Measurements from ENCODE around the gene RRAS2. TPM values are rescaled to one million over a fixed set of nuclear protein-coding genes. Genes with fewer than 3 reads are reported as not detected.

Gene RRAS2
- total and polyA plus RNA-seq, 2 experiments from 2014 or later: 50.7 to 72.9 TPM

- Histone ChIP-seq H3K27me3 (no peaks in the 10 kb centered on the region), H3K79me2 (no peaks in the 10 kb centered on the region), H3K9me3 (ENCODE audit: low read depth) (no peaks in the 10 kb centered on the region), H2AFZ (no peak overlapping the region), H3K27ac (no peak overlapping the region), H3K36me3 (replicated peaks; ENCODE audit: insufficient read depth, low read depth) (no peaks in the 10 kb centered on the region), H3K4me2 (no peak overlapping the region), H4K20me1 (ENCODE audit: insufficient read depth, poor library complexity, severe bottlenecking) (no peaks in the 10 kb centered on the region), H3K4me1 (ENCODE audit: insufficient read depth) (peaks cover 21% of the 10 kb centered on the region), H3K9me2 (replicated peaks; ENCODE audit: insufficient read depth) (no peaks in the 10 kb centered on the region), H3K4me3 (no peak overlapping the region)
- no peak for DNase-seq (ENCODE audit: low spot score)
- no peak for TF ChIP-seq EZH2phosphoT487 (IDR thresholded peaks at IDR 0.05; ENCODE audit: low read depth, severe bottlenecking, unreplicated experiment)
- no peak for TF ChIP-seq EZH2 (IDR thresholded peaks at IDR 0.05; ENCODE audit: borderline replicate concordance)
- TF ChIP-seq, protein P1, sequence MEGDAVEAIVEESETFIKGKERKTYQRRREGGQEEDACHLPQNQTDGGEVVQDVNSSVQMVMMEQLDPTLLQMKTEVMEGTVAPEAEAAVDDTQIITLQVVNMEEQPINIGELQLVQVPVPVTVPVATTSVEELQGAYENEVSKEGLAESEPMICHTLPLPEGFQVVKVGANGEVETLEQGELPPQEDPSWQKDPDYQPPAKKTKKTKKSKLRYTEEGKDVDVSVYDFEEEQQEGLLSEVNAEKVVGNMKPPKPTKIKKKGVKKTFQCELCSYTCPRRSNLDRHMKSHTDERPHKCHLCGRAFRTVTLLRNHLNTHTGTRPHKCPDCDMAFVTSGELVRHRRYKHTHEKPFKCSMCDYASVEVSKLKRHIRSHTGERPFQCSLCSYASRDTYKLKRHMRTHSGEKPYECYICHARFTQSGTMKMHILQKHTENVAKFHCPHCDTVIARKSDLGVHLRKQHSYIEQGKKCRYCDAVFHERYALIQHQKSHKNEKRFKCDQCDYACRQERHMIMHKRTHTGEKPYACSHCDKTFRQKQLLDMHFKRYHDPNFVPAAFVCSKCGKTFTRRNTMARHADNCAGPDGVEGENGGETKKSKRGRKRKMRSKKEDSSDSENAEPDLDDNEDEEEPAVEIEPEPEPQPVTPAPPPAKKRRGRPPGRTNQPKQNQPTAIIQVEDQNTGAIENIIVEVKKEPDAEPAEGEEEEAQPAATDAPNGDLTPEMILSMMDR (IDR thresholded peaks at IDR 0.05; ENCODE audit: poor library complexity): no peak
- WGBS (ENCODE audit: low lambda C conversion rate, missing lambda C conversion rate): 100% methylated on average over 1 of the region's 1 CpG
Observed at GRCh38 chr11:14259878-14260277, 99.1 kb downstream of the RRAS2 start.

DNA sequence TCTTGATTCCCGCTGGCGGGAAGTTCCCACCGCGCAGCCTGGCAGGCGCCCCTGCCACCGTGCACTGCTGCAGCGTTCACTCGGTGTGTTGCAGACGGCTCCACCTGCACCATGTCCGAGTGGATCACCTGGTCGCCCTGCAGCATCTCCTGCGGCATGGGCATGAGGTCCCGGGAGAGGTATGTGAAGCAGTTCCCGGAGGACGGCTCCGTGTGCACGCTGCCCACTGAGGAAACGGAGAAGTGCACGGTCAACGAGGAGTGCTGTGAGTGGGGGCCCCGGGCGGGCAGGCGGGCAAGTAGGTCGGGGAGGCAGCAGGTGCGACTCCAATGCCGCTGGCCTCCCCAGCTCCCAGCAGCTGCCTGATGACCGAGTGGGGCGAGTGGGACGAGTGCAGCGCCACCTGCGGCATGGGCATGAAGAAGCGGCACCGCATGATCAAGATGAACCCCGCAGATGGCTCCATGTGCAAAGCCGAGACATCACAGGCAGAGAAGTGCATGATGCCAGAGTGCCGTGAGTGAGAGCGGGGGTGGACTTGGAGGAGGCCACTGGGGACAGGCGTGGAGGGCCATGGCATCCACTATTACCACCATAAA, 99.7 kb downstream of the RRAS2 start:
- 94% methylated on average over 38 of the region's 38 CpGs for WGBS (ENCODE audit: low lambda C conversion rate, missing lambda C conversion rate)
- TF ChIP-seq, protein P1 (IDR thresholded peaks at IDR 0.05; ENCODE audit: poor library complexity): no peak
- TF ChIP-seq EZH2phosphoT487 (IDR thresholded peaks at IDR 0.05; ENCODE audit: low read depth, severe bottlenecking, unreplicated experiment) (no peak), EZH2 (IDR thresholded peaks at IDR 0.05; ENCODE audit: borderline replicate concordance) (no peak)
- Histone ChIP-seq H3K4me1 (ENCODE audit: insufficient read depth) (peaks cover 21% of the 10 kb centered on the region), H3K4me3 (no peak overlapping the region), H3K27me3 (no peaks in the 10 kb centered on the region), H4K20me1 (ENCODE audit: insufficient read depth, poor library complexity, severe bottlenecking) (no peaks in the 10 kb centered on the region), H2AFZ (no peak overlapping the region), H3K9me3 (ENCODE audit: low read depth) (no peaks in the 10 kb centered on the region), H3K9me2 (replicated peaks; ENCODE audit: insufficient read depth) (no peaks in the 10 kb centered on the region), H3K36me3 (replicated peaks; ENCODE audit: insufficient read depth, low read depth) (no peaks in the 10 kb centered on the region), H3K79me2 (no peaks in the 10 kb centered on the region), H3K27ac (peak overlapping the region; percentile 32), H3K4me2 (peak overlapping the region; percentile 30)
- no peak for DNase-seq (ENCODE audit: low spot score)

DNA sequence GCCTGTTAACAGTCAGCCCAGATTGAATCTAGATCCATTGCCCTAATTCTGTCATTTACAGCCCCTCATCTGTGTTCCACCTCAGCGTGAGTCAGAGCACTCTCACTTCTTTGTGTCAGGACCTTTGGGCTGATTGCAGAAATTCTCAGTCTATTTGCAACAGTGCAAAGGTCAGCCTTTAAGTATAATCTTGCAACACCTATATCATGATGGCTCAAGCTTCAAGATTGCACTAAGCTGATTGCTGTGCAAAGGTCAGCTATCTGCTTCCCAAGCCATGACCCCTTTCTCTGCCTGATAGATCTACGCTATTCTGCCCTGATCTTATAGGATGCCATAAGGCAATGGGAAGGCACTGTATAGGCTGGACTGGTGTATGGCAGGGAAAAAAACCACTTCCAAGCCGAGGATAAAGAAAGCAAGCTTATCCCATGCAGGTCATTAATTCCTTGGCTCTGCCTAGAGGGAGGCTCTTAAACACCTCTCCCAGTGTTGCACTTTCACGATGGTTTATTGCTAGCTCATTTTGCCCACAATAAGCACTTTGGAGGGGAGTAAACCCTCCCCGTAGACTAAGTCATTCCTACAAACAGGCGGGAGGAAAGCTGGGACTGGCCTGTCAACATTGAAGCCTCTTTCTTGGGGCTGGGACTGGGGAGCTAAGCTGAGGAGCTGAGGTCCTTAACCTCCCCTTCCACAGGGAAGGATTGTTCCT, 100.6 kb downstream of the RRAS2 start:
- no peak overlapping the region for H2AFZ ChIP-seq
- H4K20me1 ChIP-seq (ENCODE audit: insufficient read depth, poor library complexity, severe bottlenecking): no peaks in the 10 kb centered on the region
- H3K36me3 ChIP-seq (replicated peaks; ENCODE audit: insufficient read depth, low read depth): no peaks in the 10 kb centered on the region
- H3K4me3 ChIP-seq: no peak overlapping the region
- H3K27me3 ChIP-seq: no peaks in the 10 kb centered on the region
- TF ChIP-seq, protein P1 (IDR thresholded peaks at IDR 0.05; ENCODE audit: poor library complexity): no peak
- no peak for TF ChIP-seq EZH2phosphoT487 (IDR thresholded peaks at IDR 0.05; ENCODE audit: low read depth, severe bottlenecking, unreplicated experiment)
- no peak for TF ChIP-seq EZH2 (IDR thresholded peaks at IDR 0.05; ENCODE audit: borderline replicate concordance)
- H3K79me2 ChIP-seq: no peaks in the 10 kb centered on the region
- peak overlapping the region; percentile 30 for H3K4me2 ChIP-seq
- H3K9me3 ChIP-seq (ENCODE audit: low read depth): no peaks in the 10 kb centered on the region
- 24% methylated on average over 6 of the region's 6 CpGs for WGBS (ENCODE audit: low lambda C conversion rate, missing lambda C conversion rate)
- no peaks in the 10 kb centered on the region for H3K9me2 ChIP-seq (replicated peaks; ENCODE audit: insufficient read depth)
- peak overlapping the region; percentile 32 for H3K27ac ChIP-seq
- DNase-seq (ENCODE audit: low spot score): peak; percentile 82
- peaks cover 21% of the 10 kb centered on the region for H3K4me1 ChIP-seq (ENCODE audit: insufficient read depth)

Measured in hepatocyte (in vitro differentiated cells).